NCI-H748 treated with DMSO at 0.1 percent for 48 hours (cell line): ENCODE results near the gene CUEDC1.

Experiments
- DNase-seq: peaks from one replicate; lab custom pipeline; 2025; lab: John Stamatoyannopoulos, UW

The CUEDC1 gene

GRCh38 chr17:57894848-57895247, 60.4 kb downstream of the CUEDC1 start:
- DNase-seq, result no peak

- peak; percentile 36 for DNase-seq
Measured at GRCh38 chr17:57892820-57893595, 62.2 kb downstream of the CUEDC1 start.

- DNase-seq, result peak; percentile 36
Measured at GRCh38 chr17:57892146-57892819, 62.9 kb downstream of the CUEDC1 start.

- DNase-seq, result no peak
Measured at GRCh38 chr17:57890857-57891232, 64.4 kb downstream of the CUEDC1 start.

- DNase-seq, result no peak
Measured at GRCh38 chr17:57889892-57890856, 65.0 kb downstream of the CUEDC1 start.

- DNase-seq, result no peak
Measured at GRCh38 chr17:57889252-57889651, 66.0 kb downstream of the CUEDC1 start.

GRCh38 chr17:57888311-57889216, 66.6 kb downstream of the CUEDC1 start:
- DNase-seq, result no peak

GRCh38 chr17:57887161-57887560, 68.1 kb downstream of the CUEDC1 start:
- no peak for DNase-seq

- no peak for DNase-seq
Measured at GRCh38 chr17:57886020-57886419, 69.2 kb downstream of the CUEDC1 start.

- DNase-seq, result no peak
Measured at GRCh38 chr17:57885148-57885915, 69.9 kb downstream of the CUEDC1 start.

GRCh38 chr17:57881783-57882351, 73.3 kb downstream of the CUEDC1 start:
- no peak for DNase-seq

GRCh38 chr17:57881143-57881542, 74.1 kb downstream of the CUEDC1 start:
- no peak for DNase-seq

- no peak for DNase-seq
Measured at GRCh38 chr17:57880086-57880456, 75.1 kb downstream of the CUEDC1 start.

GRCh38 chr17:57879437-57880085, 75.7 kb downstream of the CUEDC1 start:
- no peak for DNase-seq

GRCh38 chr17:57877803-57878377, 77.3 kb downstream of the CUEDC1 start:
- DNase-seq, result no peak

- DNase-seq, result no peak
Measured at GRCh38 chr17:57876866-57877237, 78.4 kb downstream of the CUEDC1 start.

GRCh38 chr17:57876023-57876865, 79.0 kb downstream of the CUEDC1 start:
- no peak for DNase-seq

- DNase-seq, result no peak
Measured at GRCh38 chr17:57875290-57876022, 79.8 kb downstream of the CUEDC1 start.
